GM18499 (cell line): ENCODE results near the gene PPDPF.
"Not testable (repeated sequence)": the region's sequence is repeated elsewhere in the genome, so short reads cannot be mapped to it uniquely, and the experiment has no call there.

Experiments used
- ATAC-seq: cut with Tn5 transposase; IDR thresholded peaks from one replicate; pipeline ENCODE4 v1.9.1; 2021; ENCODE audit warnings: moderate number of reproducible peaks; ENCODE audit not compliant: insufficient read depth, unreplicated experiment

PPDPF gene

GRCh38 chr20:63546956-63547724 lies 26.6 kb downstream of the PPDPF start:
- no peak for ATAC-seq

DNA sequence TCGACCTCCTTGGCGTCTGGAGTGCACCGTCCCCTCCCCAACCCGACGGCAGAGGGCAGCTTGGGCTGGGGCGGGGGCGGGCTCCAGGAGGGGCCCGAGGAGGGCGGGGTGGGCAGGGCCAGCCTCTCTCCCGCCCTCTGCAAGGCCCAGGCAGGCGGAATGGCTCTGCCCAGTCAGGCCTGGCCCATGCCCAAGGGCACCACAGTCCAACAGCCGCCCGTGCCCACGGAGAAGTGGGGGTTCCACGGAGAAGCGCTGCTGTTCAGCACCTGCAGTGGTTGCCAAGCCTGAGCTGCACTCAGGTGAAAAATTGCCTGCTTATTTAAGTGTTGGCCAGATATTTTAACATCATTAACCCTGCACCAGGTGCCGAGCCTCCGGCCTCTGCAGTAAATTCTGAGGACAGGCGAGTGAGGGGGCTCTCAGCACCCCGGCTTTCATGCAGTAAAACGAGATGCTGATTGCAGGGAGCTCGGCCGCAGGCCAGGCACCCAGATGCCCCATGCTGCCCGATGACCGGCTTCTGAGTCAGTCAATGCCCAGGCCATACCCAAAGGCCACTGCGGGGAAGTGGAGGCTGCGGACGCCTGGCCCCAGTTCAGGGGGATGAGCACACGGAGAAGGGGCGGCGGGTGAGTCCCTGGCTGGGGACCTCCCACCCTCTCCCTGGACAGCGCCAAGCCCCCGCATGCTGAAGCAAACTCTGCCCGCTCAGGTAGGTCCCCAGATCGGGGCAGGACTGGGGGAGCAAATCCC lies 27.3 kb downstream of the PPDPF start, which contains the start of gene SRMS:
SRMS (minus strand) TSS at position 25 of the 756 bp plus-strand sequence. CDS start 286 bp downstream, outside the sequence.
- no peak for ATAC-seq

DNA sequence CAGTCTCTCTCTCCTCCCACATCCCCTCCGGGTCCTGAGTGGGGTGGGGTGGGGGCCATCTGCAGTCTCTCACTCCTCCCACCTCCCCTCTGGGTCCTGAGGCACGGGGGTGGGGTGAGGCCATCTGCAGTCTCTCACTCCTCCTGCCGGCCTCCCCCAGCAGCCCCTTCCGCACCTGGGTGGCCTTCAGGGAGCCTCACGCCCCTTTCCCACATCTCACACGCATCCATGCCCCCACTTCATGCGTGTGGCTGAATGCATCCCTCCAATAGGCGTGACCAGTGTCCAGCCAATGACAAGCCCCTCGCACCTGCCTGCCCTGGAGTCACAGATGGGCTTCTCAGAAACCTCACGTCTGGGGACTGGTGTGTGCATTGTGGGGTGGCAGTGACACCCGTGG lies 28.0 kb downstream of the PPDPF start:
- ATAC-seq = no peak

DNA sequence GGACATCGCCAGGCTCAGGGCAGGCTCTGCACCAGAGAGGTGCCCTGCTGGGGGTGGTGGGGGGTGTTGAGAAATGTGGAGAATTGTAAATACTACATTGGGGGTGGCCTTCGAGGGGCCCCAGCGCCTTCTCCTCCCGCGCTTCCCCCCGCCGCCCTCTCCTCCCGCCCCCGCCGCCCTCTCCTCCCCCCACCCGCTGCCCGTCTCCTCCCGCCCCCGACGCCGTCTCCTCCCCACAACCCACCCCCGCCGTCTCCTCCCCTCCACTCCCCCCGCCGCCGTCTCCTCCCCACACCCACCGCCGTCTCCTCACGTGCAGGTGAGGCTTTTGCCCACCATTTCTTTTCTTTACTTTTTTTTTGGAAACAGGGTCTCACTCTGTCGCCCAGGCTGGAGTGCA lies 28.5 kb downstream of the PPDPF start:
- ATAC-seq = no peak

GRCh38 chr20:63549679-63550282 lies 29.2 kb downstream of the PPDPF start:
- ATAC-seq = no peak

DNA sequence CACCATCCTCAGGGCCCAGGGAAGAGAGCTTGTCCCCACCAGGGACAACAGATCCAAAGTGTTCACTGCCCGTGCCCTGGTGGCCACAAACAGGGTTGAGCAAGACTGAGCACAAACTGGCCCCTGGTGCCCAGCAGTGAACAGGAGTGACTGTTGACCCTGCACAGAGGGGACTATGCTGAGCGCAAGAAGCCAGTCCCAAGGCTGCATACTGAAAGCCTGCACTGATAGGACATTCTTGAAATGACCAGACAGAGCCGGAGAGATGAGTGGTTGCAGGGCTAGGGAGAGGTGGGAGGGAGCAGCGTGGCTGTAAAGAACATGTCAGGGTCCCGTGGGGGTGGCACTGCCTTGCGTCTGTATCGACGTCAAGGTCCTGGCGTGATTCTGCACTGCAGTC lies 30.5 kb downstream of the PPDPF start:
- no peak for ATAC-seq

GRCh38 chr20:63552481-63553249 lies 32.1 kb downstream of the PPDPF start:
- ATAC-seq = no peak

GRCh38 chr20:63553251-63553932 lies 32.8 kb downstream of the PPDPF start:
- no peak for ATAC-seq

GRCh38 chr20:63553933-63554290 lies 33.3 kb downstream of the PPDPF start, which contains the start of gene FNDC11:
Gene FNDC11 (plus strand): TSS chr20:63554159. CDS start chr20:63555664, 1,505 bp downstream.
- ATAC-seq = no peak

- ATAC-seq = no peak
Observed at GRCh38 chr20:63554361-63555278, 34.1 kb downstream of the PPDPF start.

DNA sequence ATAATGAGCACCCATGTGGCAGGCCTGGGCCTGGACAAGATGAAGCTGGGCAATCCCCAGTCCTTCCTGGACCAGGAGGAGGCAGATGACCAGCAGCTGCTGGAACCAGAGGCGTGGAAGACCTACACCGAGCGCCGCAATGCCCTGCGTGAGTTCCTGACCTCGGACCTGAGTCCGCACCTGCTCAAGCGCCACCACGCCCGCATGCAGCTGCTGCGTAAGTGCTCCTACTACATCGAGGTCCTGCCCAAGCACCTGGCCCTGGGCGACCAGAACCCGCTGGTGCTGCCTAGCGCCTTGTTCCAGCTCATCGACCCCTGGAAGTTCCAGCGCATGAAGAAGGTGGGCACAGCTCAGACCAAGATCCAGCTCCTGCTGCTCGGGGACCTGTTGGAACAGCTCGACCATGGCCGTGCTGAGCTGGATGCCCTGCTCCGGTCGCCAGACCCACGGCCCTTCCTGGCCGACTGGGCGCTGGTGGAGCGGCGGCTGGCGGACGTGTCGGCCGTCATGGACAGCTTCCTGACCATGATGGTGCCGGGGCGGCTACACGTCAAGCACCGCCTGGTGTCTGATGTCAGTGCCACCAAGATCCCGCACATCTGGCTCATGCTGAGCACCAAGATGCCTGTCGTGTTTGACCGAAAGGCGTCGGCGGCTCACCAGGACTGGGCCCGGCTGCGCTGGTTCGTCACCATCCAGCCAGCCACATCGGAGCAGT lies 35.3 kb downstream of the PPDPF start:
- no peak for ATAC-seq

GRCh38 chr20:63556873-63557478 lies 36.4 kb downstream of the PPDPF start:
- ATAC-seq = no peak

DNA sequence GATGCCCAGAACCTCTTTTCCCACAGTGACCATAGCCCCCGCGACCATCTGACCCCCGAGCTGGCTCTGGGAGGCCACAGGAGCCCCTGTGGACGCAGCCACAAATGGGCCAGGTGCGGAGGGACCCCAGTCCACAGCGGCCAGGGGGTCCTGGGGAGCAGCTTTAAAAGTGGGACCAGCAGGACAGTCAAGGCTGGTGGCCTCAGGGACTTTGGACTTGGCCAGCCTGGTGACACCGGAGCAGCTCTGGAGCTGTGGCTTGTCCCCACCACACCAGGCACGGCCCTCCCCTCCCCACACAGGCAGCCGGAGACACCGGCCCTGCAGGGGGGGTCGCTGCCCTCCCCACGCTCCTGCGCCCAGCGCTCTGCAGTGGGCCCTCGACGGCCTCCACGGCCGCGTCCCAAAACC lies 36.9 kb downstream of the PPDPF start:
- no peak for ATAC-seq

DNA sequence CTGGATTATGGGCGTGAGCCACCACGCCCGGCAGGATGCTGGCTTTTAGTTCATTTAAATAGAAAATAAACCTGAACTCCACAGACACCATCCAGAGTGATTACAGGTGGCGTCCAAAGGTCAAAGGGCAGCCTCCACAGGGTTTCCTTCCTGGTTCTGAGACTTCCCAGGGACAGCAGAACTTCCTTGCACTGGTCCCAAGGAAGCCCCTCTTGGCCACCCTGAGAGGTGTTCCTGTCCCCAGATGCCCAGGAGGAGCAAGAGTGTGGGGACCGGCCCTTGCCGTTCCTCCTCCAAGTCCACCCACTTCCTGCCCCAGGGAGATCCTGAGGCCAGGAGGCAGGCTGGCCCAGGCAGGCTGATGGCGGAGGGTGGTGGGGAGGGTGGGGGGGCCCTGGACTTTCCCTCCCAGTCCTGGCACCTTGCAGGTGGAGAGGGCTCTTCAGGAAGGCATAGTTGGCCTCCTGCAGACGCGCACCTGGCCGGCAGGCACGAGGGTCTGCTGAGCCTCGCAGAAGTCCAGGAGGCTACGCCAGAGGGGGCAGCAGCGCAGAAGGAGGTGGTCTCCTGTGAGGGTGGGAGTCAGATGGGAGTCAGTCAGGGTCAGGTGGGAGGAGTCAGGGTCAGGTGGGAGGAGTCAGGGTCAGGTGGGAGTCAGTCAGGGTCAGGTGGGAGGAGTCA lies 38.4 kb downstream of the PPDPF start:
- ATAC-seq = no peak

DNA sequence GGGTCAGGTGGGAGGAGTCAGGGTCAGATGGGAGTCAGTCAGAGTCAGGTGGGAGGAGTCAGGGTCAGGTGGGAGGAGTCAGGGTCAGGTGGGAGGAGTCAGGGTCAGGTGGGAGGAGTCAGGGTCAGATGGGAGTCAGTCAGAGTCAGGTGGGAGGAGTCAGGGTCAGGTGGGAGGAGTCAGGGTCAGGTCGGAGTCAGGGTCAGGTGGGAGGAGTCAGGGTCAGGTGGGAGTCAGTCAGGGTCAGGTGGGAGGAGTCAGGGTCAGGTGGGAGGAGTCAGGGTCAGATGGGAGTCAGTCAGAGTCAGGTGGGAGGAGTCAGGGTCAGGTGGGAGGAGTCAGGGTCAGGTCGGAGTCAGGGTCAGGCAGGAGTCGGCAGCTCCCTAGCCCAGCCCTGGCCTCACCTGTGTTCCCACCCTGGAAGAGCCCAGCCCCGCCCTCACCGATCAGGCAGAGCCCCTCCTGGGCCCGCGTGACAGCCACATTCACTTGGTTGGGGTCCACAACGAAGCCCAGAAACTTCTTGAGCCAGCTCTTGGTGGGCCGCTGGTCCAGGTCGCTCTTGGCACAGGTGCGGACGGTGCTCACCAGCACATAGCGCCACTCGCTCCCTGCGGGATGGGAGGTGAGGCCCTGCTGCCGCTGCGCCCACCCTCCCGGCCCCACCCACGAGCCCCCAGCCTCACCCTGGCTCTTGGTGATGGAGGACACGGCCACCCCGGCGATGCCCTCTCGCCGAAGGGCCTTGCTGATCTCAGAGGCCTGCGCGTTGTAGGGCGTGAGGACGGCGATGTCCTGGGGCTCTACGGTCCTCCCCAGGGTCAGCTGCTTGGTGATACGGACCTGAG lies 39.1 kb downstream of the PPDPF start:
- not testable (repeated sequence) for ATAC-seq

DNA sequence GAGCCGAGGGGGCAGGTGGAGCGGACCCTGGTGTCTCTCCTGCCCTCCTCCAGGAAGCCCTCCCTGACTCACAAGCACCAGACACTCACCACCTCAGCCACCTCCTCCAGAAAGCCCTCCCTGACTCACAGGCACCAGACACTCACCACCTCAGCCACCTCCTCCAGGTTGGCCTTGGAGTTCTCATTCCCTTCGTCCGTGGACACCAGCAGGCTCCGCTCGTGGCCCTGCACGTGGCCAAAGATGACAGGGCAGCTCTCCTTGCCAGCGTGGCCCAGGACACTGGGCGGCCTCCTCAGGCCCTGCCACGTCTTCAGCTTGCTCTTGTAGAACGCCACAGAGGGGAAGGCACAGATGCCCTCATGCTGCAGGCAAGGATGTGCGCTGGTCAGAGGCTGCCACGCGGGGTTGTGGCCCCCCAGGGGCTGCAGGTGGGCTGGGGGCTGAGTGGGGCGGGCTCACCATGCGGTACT lies 39.8 kb downstream of the PPDPF start:
- ATAC-seq = no peak
